IMR-90 (cell line): ENCODE measurements around the gene FLYWCH1. TPM values are rescaled to one million over a fixed set of nuclear protein-coding genes. Genes with fewer than 3 reads are reported as not detected.

Experiments used
- ATAC-seq: fragments of 200-7000 bp; cut with Tn5 transposase; 2 replicates; pipeline ENCODE4 v1.9.1; 2020; ENCODE audit warnings: low read depth, mild to moderate bottlenecking, moderate library complexity
- BruUV-seq: library from RNA; stranded (reverse); fragments of 400-500 nt; replicated peaks from 2 replicates; lab custom pipeline; 2021; lab: Mats Ljungman, UMichigan
- CTCF ChIA-PET: fragments of 300-600 bp; formaldehyde crosslinking; extraction: SDS; loops from one replicate; lab custom pipeline; 2021; ENCODE audit warnings: antibody characterized with exemption; lab: Yijun Ruan, JAX
- POLR2A ChIA-PET: fragments of 300-600 bp; sonication (Branson Sonifier 250); formaldehyde crosslinking; loops from one replicate; lab custom pipeline; 2022; ENCODE audit warnings: antibody characterized with exemption; ENCODE audit not compliant: unreplicated experiment; lab: Charles Lee
- DNase-seq: peaks from one replicate; pipeline ENCODE4 v3.0.0; 2013
- H2AFZ ChIP-seq: replicated peaks from 2 replicates; pipeline ENCODE3; 2013; ENCODE audit warnings: low read length, mild to moderate bottlenecking; ENCODE audit not compliant: poor library complexity
- H2AK5ac ChIP-seq: 2 replicates; pipeline ENCODE4 v1.6.1; 2013; ENCODE audit warnings: low read depth, low read length, inconsistent platforms
- H2AK9ac ChIP-seq: replicated peaks from 2 replicates; pipeline ENCODE3; 2013; ENCODE audit warnings: mild to moderate bottlenecking, low read depth, low read length, moderate library complexity; ENCODE audit not compliant: poor library complexity
- H2BK120ac ChIP-seq: 2 replicates; pipeline ENCODE4 v1.6.1; 2013; ENCODE audit warnings: low read depth, low read length, inconsistent platforms
- H2BK15ac ChIP-seq: 3 replicates; pipeline ENCODE4 v1.6.1; 2013; ENCODE audit warnings: low read depth, low read length, inconsistent platforms
- H2BK20ac ChIP-seq: 2 replicates; pipeline ENCODE4 v1.6.1; 2013; ENCODE audit warnings: low read depth, mild to moderate bottlenecking, inconsistent platforms, low read length, moderate library complexity
- H2BK5ac ChIP-seq: 2 replicates; pipeline ENCODE4 v1.6.1; 2013; ENCODE audit warnings: mild to moderate bottlenecking, low read depth, low read length, inconsistent platforms; ENCODE audit not compliant: poor library complexity, severe bottlenecking
- H3K14ac ChIP-seq: replicated peaks from 2 replicates; pipeline ENCODE4 v1.6.1; 2013; ENCODE audit warnings: low read depth, low read length, inconsistent platforms
- H3K18ac ChIP-seq: 2 replicates; pipeline ENCODE4 v1.6.1; 2013; ENCODE audit warnings: low read depth, low read length, control low read depth
- H3K23ac ChIP-seq: 2 replicates; pipeline ENCODE4 v1.6.1; 2013; ENCODE audit warnings: low read depth, low read length, inconsistent platforms
- H3K27ac ChIP-seq: 2 replicates; pipeline ENCODE4 v1.5.1; 2013; ENCODE audit warnings: mild to moderate bottlenecking, control low read depth, low read length; ENCODE audit not compliant: insufficient read depth
- H3K27me3 ChIP-seq: 2 replicates; pipeline ENCODE4 v1.6.1; 2013; ENCODE audit warnings: low read length; ENCODE audit not compliant: control insufficient read depth, insufficient read depth
- H3K36me3 ChIP-seq: 2 replicates; pipeline ENCODE4 v1.6.1; 2013; ENCODE audit warnings: low read length, mixed read lengths; ENCODE audit not compliant: control insufficient read depth, insufficient read depth
- H3K4ac ChIP-seq: 2 replicates; pipeline ENCODE4 v1.6.1; 2013; ENCODE audit warnings: low read depth, low read length, inconsistent platforms
- H3K4me1 ChIP-seq: 2 replicates; pipeline ENCODE4 v1.6.1; 2013; ENCODE audit warnings: low read length, mixed read lengths; ENCODE audit not compliant: control insufficient read depth, insufficient read depth
- H3K4me2 ChIP-seq: 2 replicates; pipeline ENCODE4 v1.6.1; 2013; ENCODE audit warnings: low read depth, mild to moderate bottlenecking, control low read depth, low read length, moderate library complexity
- H3K4me3 ChIP-seq: 2 replicates; pipeline ENCODE4 v1.5.1; 2013; ENCODE audit warnings: low read depth, mild to moderate bottlenecking, control low read depth, low read length, moderate library complexity; ENCODE audit not compliant: insufficient read depth
- H3K56ac ChIP-seq: 2 replicates; pipeline ENCODE4 v1.6.1; 2013; ENCODE audit warnings: low read length, inconsistent platforms; ENCODE audit not compliant: insufficient read depth; ENCODE audit errors: extremely low read depth
- H3K79me1 ChIP-seq, 2 experiments: 2 replicates each; pipeline ENCODE4 v1.6.1; 2013; ENCODE audit warnings: low read length in 2 of 2, inconsistent platforms in 1 of 2, low read depth in 1 of 2
- H3K9ac ChIP-seq: 2 replicates; pipeline ENCODE4 v1.6.1; 2013; ENCODE audit warnings: low read depth, low read length, control low read depth
- H3K9me1 ChIP-seq: 2 replicates; pipeline ENCODE4 v1.6.1; 2013; ENCODE audit warnings: low read length, inconsistent platforms; ENCODE audit not compliant: insufficient read depth
- H3K9me3 ChIP-seq: 2 replicates; pipeline ENCODE4 v1.6.1; 2013; ENCODE audit warnings: low read length; ENCODE audit not compliant: control insufficient read depth, insufficient read depth
- H4K20me1 ChIP-seq: 2 replicates; pipeline ENCODE4 v1.6.1; 2013; ENCODE audit warnings: low read length, inconsistent platforms; ENCODE audit not compliant: insufficient read depth
- H4K5ac ChIP-seq: 2 replicates; pipeline ENCODE4 v1.6.1; 2013; ENCODE audit warnings: mild to moderate bottlenecking, low read depth, low read length, control low read depth
- H4K8ac ChIP-seq, 2 experiments: 2 replicates each; pipeline ENCODE4 v1.6.1; 2013; ENCODE audit warnings: low read depth in 2 of 2, low read length in 2 of 2, control low read depth in 1 of 2, inconsistent platforms in 1 of 2
- H4K91ac ChIP-seq: 2 replicates; pipeline ENCODE4 v1.6.1; 2013; ENCODE audit warnings: low read depth, low read length, inconsistent platforms; ENCODE audit not compliant: insufficient read depth
- CEBPB ChIP-seq: IDR thresholded peaks from 2 replicates; pipeline ENCODE4 v1.6.1; 2012; ENCODE audit warnings: low read depth, low read length, improper control_type of control experiment
- CTCF ChIP-seq: conservative IDR thresholded peaks from 2 replicates; pipeline ENCODE4 v1.5.1; 2012; ENCODE audit warnings: mild to moderate bottlenecking, low read depth, low read length, improper control_type of control experiment
- POLR2A ChIP-seq: IDR thresholded peaks from 2 replicates; pipeline ENCODE4 v1.6.1; 2012; ENCODE audit warnings: mild to moderate bottlenecking, low read depth, low read length
- WGBS, 2 experiments: methylation state at CpG; one replicate each; pipeline versions ENCODE4 v1.1.5 to v1.1.7; 2013; ENCODE audit warnings: missing lambda C conversion rate in 2 of 2; ENCODE audit not compliant: insufficient read length in 1 of 2; ENCODE audit errors: extremely low coverage in 2 of 2; 5-methylcytosine and 5-hydroxymethylcytosine counted together
- dilution Hi-C: fragments of 300-500 bp; cut with HindIII; formaldehyde crosslinking; loops from one replicate; pipeline ENCODE4 v1.14.3; 2018; ENCODE audit warnings: low sequenced_read_pairs; ENCODE audit not compliant: unreplicated experiment
- in situ Hi-C: fragments of 300-500 bp; cut with MboI; formaldehyde crosslinking; loops from 3 replicates; pipeline ENCODE4 v1.14.3; 2019; ENCODE audit warnings: low sequenced_read_pairs, inconsistent platforms, mixed read lengths
- intact Hi-C: fragments of 100-400 bp; cut with micrococcal nuclease; formaldehyde crosslinking; loops from 2 replicates; pipeline ENCODE4 v1.10.0; 2022
- polyA plus RNA-seq, 3 experiments: library from polyadenylated mRNA; depleted of rRNA; stranded (reverse); fragments of >200 nt; gene quantifications; 2 replicates each; pipeline ENCODE4 v1.2.3, GENCODE V29; 2012; ENCODE audit warnings: low replicate concordance in 1 of 3
- total RNA-seq: library from RNA; depleted of rRNA; stranded (reverse); fragments of >200 nt; gene quantifications from 2 replicates; pipeline ENCODE4 v1.2.3, GENCODE V29; 2012

Gene FLYWCH1
- total and polyA plus RNA-seq, 2 of the 4 experiments (the other 2 are of a cell fraction): 14.3 to 25.2 TPM

- no peak overlapping the region for H2BK120ac ChIP-seq
- peaks cover 0 to 10% of the 10 kb centered on the region in 2 experiments; a peak in 2 of 4 replicates for H3K79me1 ChIP-seq
- no peak overlapping the region for H3K14ac ChIP-seq
- H3K23ac ChIP-seq: no peak overlapping the region
- no peaks in the 10 kb centered on the region; the same call in 1 of the 2 replicates for H4K20me1 ChIP-seq
- no peak overlapping the region for H2AK9ac ChIP-seq
- no peak overlapping the region for H2BK5ac ChIP-seq
- H3K9me3 ChIP-seq: no peaks in the 10 kb centered on the region
- H3K4me2 ChIP-seq: no peak overlapping the region
- in situ Hi-C loops: no loop called here
- no peak for ATAC-seq
- H3K18ac ChIP-seq: no peak overlapping the region
- CTCF ChIA-PET: no interaction called here
- no peak overlapping the region for H3K56ac ChIP-seq
- no peak overlapping the region for H2BK15ac ChIP-seq
- no peak overlapping the region for H2AFZ ChIP-seq
- H4K8ac ChIP-seq: no peak overlapping the region
- intact Hi-C loops: no loop called here
- peaks cover 63% of the 10 kb centered on the region for H3K36me3 ChIP-seq
- no peak overlapping the region for H3K27ac ChIP-seq
- dilution Hi-C loops: no loop called here
- H3K9me1 ChIP-seq: no peaks in the 10 kb centered on the region
- DNase-seq: no peak
- no peak overlapping the region for H3K4me3 ChIP-seq
- no peaks in the 10 kb centered on the region for H3K27me3 ChIP-seq
- POLR2A ChIA-PET: no interaction called here
- no peaks in the 10 kb centered on the region for H3K4me1 ChIP-seq
- no peak overlapping the region for H3K9ac ChIP-seq
- H4K5ac ChIP-seq: no peak overlapping the region
- 95% methylated on average over 10 of the region's 22 CpGs; no CpG with 5 or more reads in 1 of the 2 experiments for WGBS, 2 experiments
- TF ChIP-seq POLR2A (no peak), CTCF (no peak), CEBPB (no peak)
- no peak overlapping the region for H2AK5ac ChIP-seq
- no TSS peak for BruUV-seq
- no peak overlapping the region for H3K4ac ChIP-seq
- H4K91ac ChIP-seq: no peak overlapping the region
- H2BK20ac ChIP-seq: no peak overlapping the region
These were observed 22.0 kb downstream of the FLYWCH1 start for GRCh38 chr16:2933701-2934100.
